Small intestine (tissue), 7 donors: ENCODE results near the gene DTNB. TPM values are rescaled to one million over a fixed set of nuclear protein-coding genes. Genes with fewer than 3 reads are reported as not detected.
A peak's percentile ranks its signal among the peaks of the same experiment; 100 is the strongest.
"Not testable (repeated sequence)": the region's sequence is repeated elsewhere in the genome, so short reads cannot be mapped to it uniquely, and the experiment has no call there.

Source experiments
- DNase-seq, 2 donors: peaks; one replicate each; pipeline versions ENCODE4 v3.0.0 to v3.0.0-alpha.2; 2013
- FAIRE-seq: peaks from 2 replicates; lab custom pipeline; 2012; peaks lifted over from hg19 to GRCh38; lab: Jason Lieb, UNC
- H3K27ac ChIP-seq, 3 donors: one replicate each; pipeline ENCODE4 v1.5.1; 2013; ENCODE audit warnings: low read length in 2 of 3, mild to moderate bottlenecking in 2 of 3, control low read depth in 1 of 3, inconsistent platforms in 1 of 3, low read depth in 1 of 3, moderate library complexity in 1 of 3
- H3K27me3 ChIP-seq, 3 donors: one replicate each; pipeline ENCODE4 v1.6.1; 2013; ENCODE audit warnings: low read length in 3 of 3, inconsistent platforms in 1 of 3; ENCODE audit not compliant: control insufficient read depth in 3 of 3, insufficient read depth in 3 of 3
- H3K36me3 ChIP-seq, 3 donors: one replicate each; pipeline ENCODE4 v1.6.1; 2013; ENCODE audit warnings: low read length in 3 of 3, inconsistent platforms in 1 of 3, low read depth in 1 of 3, mild to moderate bottlenecking in 1 of 3, moderate library complexity in 1 of 3; ENCODE audit not compliant: control insufficient read depth in 3 of 3, insufficient read depth in 2 of 3
- H3K4me1 ChIP-seq, 3 donors: one replicate each; pipeline ENCODE4 v1.6.1; 2013; ENCODE audit warnings: low read length in 2 of 3, inconsistent platforms in 1 of 3, low read depth in 1 of 3, mild to moderate bottlenecking in 1 of 3, moderate library complexity in 1 of 3; ENCODE audit not compliant: control insufficient read depth in 3 of 3, insufficient read depth in 2 of 3
- H3K4me3 ChIP-seq, 3 donors: one replicate each; pipeline ENCODE4 v1.5.1; 2013; ENCODE audit warnings: low read length in 3 of 3, control low read depth in 1 of 3, inconsistent platforms in 1 of 3, low read depth in 1 of 3, mild to moderate bottlenecking in 1 of 3, moderate library complexity in 1 of 3
- H3K9me3 ChIP-seq, 2 donors: one replicate each; pipeline ENCODE4 v1.6.1; 2013; ENCODE audit warnings: low read depth in 1 of 2, low read length in 1 of 2; ENCODE audit not compliant: control insufficient read depth in 2 of 2, insufficient read depth in 1 of 2
- WGBS, 3 donors: extraction: QIAGEN DNeasy Blood & Tissue Kit; methylation state at CpG; one replicate each; pipeline ENCODE4 v1.1.7; 2013; 5-methylcytosine and 5-hydroxymethylcytosine counted together
- polyA plus RNA-seq, 4 donors: library from polyadenylated mRNA; stranded (reverse) in 3 of 4; unstranded in 1 of 4; fragments of 200-250 nt in 3 of 4; fragments of 120-200 nt in 1 of 4; gene quantifications; one replicate each; pipeline versions ENCODE4 v1.2.1 to v1.2.3, GENCODE V29; 2013
- donor health status: healthy with polysubstance abuse.
- donor health status: control.
- donor health status: control.
- donor health status: Bipolar disorder and iron deficiency.
- donor health status: healthy.

The DTNB gene
- polyA plus RNA-seq, 4 donors = 2.4 to 9.7 (median 4.4) TPM

- Histone ChIP-seq H3K27ac (peak overlapping the region in 2 of 3 donors; percentile 47 to 88), H3K4me1 (peaks cover 4 to 5% (median 4%) of the 10 kb centered on the region in 3 donors), H3K36me3 (no peaks in the 10 kb centered on the region), H3K27me3 (peaks cover 0 to 16% (median 0%) of the 10 kb centered on the region in 3 donors), H3K4me3 (peak overlapping the region; percentile 64 to 90 (median 77)), H3K9me3 (peaks cover 0 to 12% of the 10 kb centered on the region in 2 donors)
- 2 to 3% (median 3%) methylated on average over 42 to 60 of the region's 60 CpGs for WGBS, 3 donors
- FAIRE-seq (no peak), DNase-seq (peak; percentile 29 to 79)
Observed at GRCh38 chr2:25672494-25673299, 680 bp downstream of the DTNB start.

- no peak overlapping the region for H3K4me3 ChIP-seq
- no peak for FAIRE-seq
- no peak overlapping the region for H3K27ac ChIP-seq
- peaks cover 4 to 5% (median 4%) of the 10 kb centered on the region in 3 donors for H3K4me1 ChIP-seq
- H3K27me3 ChIP-seq = peaks cover 0 to 16% (median 0%) of the 10 kb centered on the region in 3 donors
- DNase-seq = no peak
- H3K9me3 ChIP-seq = peaks cover 0 to 5% of the 10 kb centered on the region in 2 donors
- WGBS, 3 donors = 83 to 96% (median 85%) methylated on average over 2 of the region's 2 CpGs
- no peaks in the 10 kb centered on the region for H3K36me3 ChIP-seq
Observed at GRCh38 chr2:25671622-25672021, 1.8 kb downstream of the DTNB start.

GRCh38 chr2:25669520-25669919, 3.9 kb downstream of the DTNB start:
- FAIRE-seq = no peak

DNA sequence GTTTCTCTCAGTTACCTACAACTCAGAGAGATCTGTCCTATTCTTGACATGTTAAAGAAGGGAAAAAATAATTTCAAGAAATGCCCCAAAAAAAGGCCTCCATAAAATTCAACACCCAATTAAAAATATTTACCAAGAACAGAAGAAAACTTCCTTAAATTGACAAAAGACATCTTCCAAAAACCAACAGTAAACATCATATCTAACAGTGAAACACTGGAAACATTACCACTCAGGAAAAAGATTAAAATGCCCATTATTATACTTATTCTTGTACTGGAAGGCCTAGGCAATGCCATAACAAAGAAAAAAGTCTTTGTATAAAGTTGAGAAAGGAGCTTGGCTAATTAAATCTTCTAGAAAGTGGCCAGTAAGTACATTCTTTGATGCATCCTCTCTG, 7.2 kb downstream of the DTNB start:
- FAIRE-seq (no peak), DNase-seq (no peak)
- no peaks in the 10 kb centered on the region for H3K27me3 ChIP-seq
- H3K4me3 ChIP-seq = no peak overlapping the region
- H3K9me3 ChIP-seq = no peaks in the 10 kb centered on the region
- H3K4me1 ChIP-seq = no peaks in the 10 kb centered on the region
- H3K36me3 ChIP-seq = no peaks in the 10 kb centered on the region
- no peak overlapping the region for H3K27ac ChIP-seq

More at GRCh38 chr2:25669520-25669919, 3.9 kb downstream of the DTNB start:
- no peak overlapping the region for H3K4me3 ChIP-seq
- no peak for DNase-seq
- no peak overlapping the region for H3K27ac ChIP-seq
- no peaks in the 10 kb centered on the region for H3K9me3 ChIP-seq
- peaks cover 0 to 8% (median 0%) of the 10 kb centered on the region in 3 donors for H3K27me3 ChIP-seq
- WGBS, 3 donors = 94 to 96% (median 94%) methylated on average over 7 of the region's 7 CpGs
- H3K4me1 ChIP-seq = peaks cover 4 to 5% (median 4%) of the 10 kb centered on the region in 3 donors
- H3K36me3 ChIP-seq = no peaks in the 10 kb centered on the region

DNA sequence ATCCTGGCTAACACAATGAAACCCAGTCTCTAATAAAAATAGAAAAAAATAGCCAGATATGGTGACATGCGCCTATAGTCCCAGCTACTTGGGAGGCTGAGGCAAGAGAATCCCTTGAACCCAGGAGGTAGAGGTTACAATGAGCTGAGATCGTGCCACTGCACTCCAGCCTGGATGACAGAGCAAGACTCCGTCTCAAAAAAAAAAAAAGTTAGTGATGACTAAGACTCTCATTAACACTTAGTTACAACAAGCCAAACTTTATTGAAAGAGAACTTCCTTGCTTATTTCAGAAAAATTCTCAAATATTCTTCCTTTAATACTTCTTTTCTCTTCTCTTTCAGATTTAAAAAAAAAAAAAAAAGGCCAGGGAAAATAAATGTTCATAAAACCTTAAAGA, 7.9 kb downstream of the DTNB start:
- H3K27me3 ChIP-seq, H3K36me3 ChIP-seq, FAIRE-seq, H3K4me3 ChIP-seq, H3K4me1 ChIP-seq, H3K9me3 ChIP-seq, DNase-seq, H3K27ac ChIP-seq: not testable (repeated sequence)
- WGBS, 3 donors = 66 to 79% (median 67%) methylated on average over 3 of the region's 3 CpGs

GRCh38 chr2:25664965-25665307, 8.4 kb downstream of the DTNB start:
- Histone ChIP-seq H3K9me3 (no peaks in the 10 kb centered on the region), H3K27me3 (no peaks in the 10 kb centered on the region), H3K36me3 (no peaks in the 10 kb centered on the region), H3K4me3 (no peak overlapping the region), H3K27ac (no peak overlapping the region), H3K4me1 (no peaks in the 10 kb centered on the region)
- FAIRE-seq (no peak), DNase-seq (no peak)
- 53 to 72% (median 60%) methylated on average over 4 of the region's 4 CpGs for WGBS, 3 donors

DNA sequence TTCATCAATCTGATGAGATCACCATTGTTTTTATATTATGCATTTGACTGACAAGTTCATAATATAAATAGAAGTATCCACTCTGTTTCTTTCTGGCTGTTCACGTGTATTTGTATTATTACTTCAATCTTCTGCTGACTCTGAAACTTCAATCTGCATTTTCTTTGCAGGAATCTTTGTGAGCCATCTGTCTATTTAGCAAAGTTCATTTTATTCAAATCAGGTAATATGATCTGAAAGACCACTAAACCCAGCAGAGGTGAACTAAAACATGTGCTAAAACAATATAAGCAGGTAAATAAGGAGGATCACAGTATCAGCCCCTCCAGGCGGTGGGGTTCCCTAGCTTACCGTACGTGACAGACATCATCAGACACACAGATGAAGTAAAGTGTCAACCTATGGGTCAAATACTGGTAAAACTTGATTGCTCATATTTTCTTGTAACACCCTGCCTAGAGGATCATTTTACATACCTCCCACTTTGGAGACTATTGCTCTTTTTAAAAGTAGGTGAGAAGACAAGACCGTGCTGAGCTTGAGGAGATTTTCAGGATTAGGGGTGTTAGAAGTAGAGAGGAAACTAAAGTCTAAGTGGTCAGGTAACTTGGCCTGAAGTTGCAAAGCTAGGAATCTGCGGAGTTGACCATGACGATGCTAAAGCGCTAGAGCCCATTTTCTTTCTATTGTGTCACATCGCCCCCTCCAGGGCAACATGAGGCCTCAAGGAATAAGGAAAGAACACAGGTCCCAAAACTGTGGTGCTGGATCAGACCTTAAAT, 9.0 kb downstream of the DTNB start:
- no peaks in the 10 kb centered on the region for H3K27me3 ChIP-seq
- H3K4me1 ChIP-seq = no peaks in the 10 kb centered on the region
- no peaks in the 10 kb centered on the region for H3K9me3 ChIP-seq
- no peak overlapping the region for H3K27ac ChIP-seq
- FAIRE-seq (no peak), DNase-seq (peak; percentile 69 to 76)
- H3K4me3 ChIP-seq = no peak overlapping the region
- 40 to 51% (median 43%) methylated on average over 9 of the region's 9 CpGs for WGBS, 3 donors
- H3K36me3 ChIP-seq = no peaks in the 10 kb centered on the region

GRCh38 chr2:25655316-25655715, 18.1 kb downstream of the DTNB start:
- no peaks in the 10 kb centered on the region for H3K27me3 ChIP-seq
- WGBS, 3 donors = 82 to 93% (median 86%) methylated on average over 2 of the region's 2 CpGs
- FAIRE-seq = no peak

More at GRCh38 chr2:25655316-25655715, 18.1 kb downstream of the DTNB start:
- no peaks in the 10 kb centered on the region for H3K9me3 ChIP-seq
- H3K4me1 ChIP-seq = no peaks in the 10 kb centered on the region
- DNase-seq = no peak
- H3K4me3 ChIP-seq = no peak overlapping the region
- no peaks in the 10 kb centered on the region for H3K36me3 ChIP-seq
- no peak overlapping the region for H3K27ac ChIP-seq
